DND-41 (cell line): ENCODE data around the gene OCA2.
"Not testable (repeated sequence)": the region's sequence is repeated elsewhere in the genome, so short reads cannot be mapped to it uniquely, and the experiment has no call there.

ENCODE experiments used
- ATAC-seq: fragments of 200-7000 bp; cut with Tn5 transposase; 3 replicates; pipeline ENCODE4 v1.9.1; 2021; ENCODE audit warnings: low read depth; ENCODE audit not compliant: insufficient read depth
- DNase-seq: peaks from one replicate; pipeline ENCODE4 v3.0.0-alpha.2; 2020
- H2AFZ ChIP-seq: 2 replicates; pipeline ENCODE4 v1.6.0; 2012; ENCODE audit warnings: low read depth, low read length
- H3K27ac ChIP-seq: 2 replicates; pipeline ENCODE4 v1.5.1; 2012; ENCODE audit warnings: low read length, inconsistent platforms
- H3K27me3 ChIP-seq: fragments of 200-600 bp; sonication (generic); 2 replicates; pipeline ENCODE4 v1.6.0; 2012; ENCODE audit warnings: low read length, mild to moderate bottlenecking, inconsistent platforms; ENCODE audit not compliant: insufficient read depth, poor library complexity
- H3K36me3 ChIP-seq: 2 replicates; pipeline ENCODE4 v1.5.1; 2012; ENCODE audit warnings: low read length, inconsistent platforms; ENCODE audit not compliant: insufficient read depth
- H3K4me1 ChIP-seq: 2 replicates; pipeline ENCODE4 v1.5.1; 2012; ENCODE audit warnings: mild to moderate bottlenecking, low read length; ENCODE audit not compliant: insufficient read depth
- H3K4me2 ChIP-seq: 2 replicates; pipeline ENCODE4 v1.6.0; 2012; ENCODE audit warnings: mild to moderate bottlenecking, moderate library complexity, low read length, inconsistent platforms; ENCODE audit not compliant: insufficient read depth
- H3K4me3 ChIP-seq, 2 experiments: fragments of 200-600 bp in 1 of 2; shearing (Covaris generic) in 1 of 2; 2 replicates each; pipeline ENCODE4 v1.5.1; 2012 to 2016; ENCODE audit warnings: inconsistent platforms in 2 of 2, low read length in 2 of 2, mild to moderate bottlenecking in 2 of 2, low read depth in 1 of 2, moderate library complexity in 1 of 2
- H3K79me2 ChIP-seq: 2 replicates; pipeline ENCODE4 v1.6.0; 2012; ENCODE audit warnings: low read length, inconsistent platforms; ENCODE audit not compliant: insufficient read depth
- H3K9ac ChIP-seq: 2 replicates; pipeline ENCODE4 v1.6.0; 2012; ENCODE audit warnings: low read depth, mild to moderate bottlenecking, inconsistent platforms, low read length, moderate library complexity
- H3K9me3 ChIP-seq: 2 replicates; pipeline ENCODE4 v1.5.1; 2012; ENCODE audit warnings: low read length, moderate library complexity, mild to moderate bottlenecking, inconsistent platforms; ENCODE audit not compliant: insufficient read depth, severe bottlenecking
- H4K20me1 ChIP-seq: 2 replicates; pipeline ENCODE4 v1.6.0; 2012; ENCODE audit warnings: low read length; ENCODE audit not compliant: insufficient read depth
- EZH2 ChIP-seq: IDR thresholded peaks from 3 replicates; pipeline ENCODE4 v1.6.1; 2012; ENCODE audit warnings: borderline replicate concordance, low read depth, mild to moderate bottlenecking, moderate library complexity, low read length, inconsistent platforms; ENCODE audit not compliant: severe bottlenecking
- TF ChIP-seq, protein P1 (sequence below): IDR thresholded peaks from 2 replicates; pipeline ENCODE4 v1.5.1; 2012; ENCODE audit warnings: borderline replicate concordance, low read length, moderate library complexity, mild to moderate bottlenecking; ENCODE audit not compliant: poor library complexity, severe bottlenecking; ENCODE audit errors: extremely low read depth

OCA2 gene

DNA sequence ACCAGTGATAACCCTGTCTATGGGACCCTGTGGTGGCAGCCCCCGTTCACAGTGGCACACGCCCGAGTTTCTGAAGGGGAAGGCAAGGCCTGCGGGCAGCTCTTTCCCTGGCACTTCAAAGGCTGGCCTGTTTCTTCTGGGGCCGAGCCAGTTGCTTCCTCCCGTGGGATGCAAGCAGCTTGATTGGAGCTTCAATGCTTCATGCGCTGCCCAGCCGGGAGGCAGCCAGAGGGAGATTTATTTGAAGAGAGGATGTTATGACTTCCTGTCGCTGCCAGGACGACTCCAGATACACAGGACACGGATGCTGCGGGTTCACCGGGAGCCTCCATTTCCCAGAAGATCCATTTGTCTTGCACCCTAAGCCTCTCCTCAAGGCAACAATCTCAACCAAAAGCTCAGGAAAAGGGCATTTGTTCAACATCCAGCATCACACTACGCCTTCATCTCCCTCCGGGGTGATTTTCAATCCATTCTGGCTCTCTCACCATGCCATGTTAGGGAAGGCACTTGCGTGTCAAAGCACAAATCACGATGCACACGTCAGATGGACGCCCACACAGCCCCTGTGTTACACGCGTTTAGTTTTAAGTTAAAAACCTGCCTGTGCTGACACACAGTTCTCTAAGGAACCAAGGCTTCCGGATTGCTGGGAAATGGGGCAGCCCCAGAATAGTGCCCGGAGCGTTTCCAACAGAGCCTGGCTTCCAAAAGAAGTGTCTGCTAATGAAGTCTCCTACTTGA, 330.2 kb downstream of the OCA2 start:
- no peak overlapping the region for H3K9ac ChIP-seq
- no peaks in the 10 kb centered on the region for H4K20me1 ChIP-seq
- H3K27ac ChIP-seq, result no peak overlapping the region
- no peaks in the 10 kb centered on the region for H3K4me1 ChIP-seq
- no peak overlapping the region for H3K4me2 ChIP-seq
- ATAC-seq, result no peak
- no peaks in the 10 kb centered on the region for H3K79me2 ChIP-seq
- DNase-seq, result no peak
- TF ChIP-seq, protein P1, sequence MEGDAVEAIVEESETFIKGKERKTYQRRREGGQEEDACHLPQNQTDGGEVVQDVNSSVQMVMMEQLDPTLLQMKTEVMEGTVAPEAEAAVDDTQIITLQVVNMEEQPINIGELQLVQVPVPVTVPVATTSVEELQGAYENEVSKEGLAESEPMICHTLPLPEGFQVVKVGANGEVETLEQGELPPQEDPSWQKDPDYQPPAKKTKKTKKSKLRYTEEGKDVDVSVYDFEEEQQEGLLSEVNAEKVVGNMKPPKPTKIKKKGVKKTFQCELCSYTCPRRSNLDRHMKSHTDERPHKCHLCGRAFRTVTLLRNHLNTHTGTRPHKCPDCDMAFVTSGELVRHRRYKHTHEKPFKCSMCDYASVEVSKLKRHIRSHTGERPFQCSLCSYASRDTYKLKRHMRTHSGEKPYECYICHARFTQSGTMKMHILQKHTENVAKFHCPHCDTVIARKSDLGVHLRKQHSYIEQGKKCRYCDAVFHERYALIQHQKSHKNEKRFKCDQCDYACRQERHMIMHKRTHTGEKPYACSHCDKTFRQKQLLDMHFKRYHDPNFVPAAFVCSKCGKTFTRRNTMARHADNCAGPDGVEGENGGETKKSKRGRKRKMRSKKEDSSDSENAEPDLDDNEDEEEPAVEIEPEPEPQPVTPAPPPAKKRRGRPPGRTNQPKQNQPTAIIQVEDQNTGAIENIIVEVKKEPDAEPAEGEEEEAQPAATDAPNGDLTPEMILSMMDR, result no peak
- TF ChIP-seq EZH2, result no peak
- H3K27me3 ChIP-seq, result no peaks in the 10 kb centered on the region
- H3K36me3 ChIP-seq, result no peaks in the 10 kb centered on the region
- no peaks in the 10 kb centered on the region for H3K9me3 ChIP-seq
- no peak overlapping the region for H2AFZ ChIP-seq
- no peak overlapping the region for H3K4me3 ChIP-seq

DNA sequence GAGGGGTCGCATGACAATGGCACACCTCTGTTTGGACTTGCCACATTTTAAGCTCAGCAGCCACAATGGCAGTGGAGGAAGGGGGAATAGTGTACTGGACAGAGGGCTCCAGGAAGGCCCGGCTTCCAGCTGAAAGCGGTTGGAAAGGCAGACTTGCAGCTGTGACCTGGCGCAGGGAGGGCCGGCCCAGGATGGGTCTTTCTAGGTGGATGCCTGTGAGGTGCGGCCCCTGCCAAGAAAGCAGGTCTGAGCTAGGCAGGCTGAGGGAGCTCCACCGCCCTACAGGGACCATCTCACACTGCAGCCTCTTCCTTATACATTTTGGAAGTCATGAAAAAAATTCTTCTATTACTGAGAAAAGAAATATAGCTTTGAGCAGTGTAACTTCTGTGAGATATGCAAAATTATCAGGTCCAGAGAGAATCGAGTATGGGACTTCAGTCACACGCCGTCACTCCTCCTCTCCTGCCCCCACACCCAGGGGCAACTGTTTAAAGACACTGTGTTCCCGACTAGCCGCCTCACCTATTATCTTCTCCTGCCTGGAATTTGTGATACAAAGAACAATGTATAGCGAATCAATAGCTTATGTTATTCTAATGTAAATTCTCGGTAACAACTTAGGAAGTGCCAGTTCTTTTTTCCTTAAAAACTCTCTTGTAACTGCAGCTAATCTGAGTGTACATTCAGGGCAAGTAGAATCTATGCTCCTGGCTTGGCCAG, 331.0 kb downstream of the OCA2 start:
- Histone ChIP-seq H3K36me3 (no peaks in the 10 kb centered on the region), H3K79me2 (no peaks in the 10 kb centered on the region), H3K9me3 (no peaks in the 10 kb centered on the region), H4K20me1 (no peaks in the 10 kb centered on the region), H3K9ac (no peak overlapping the region), H3K4me2 (no peak overlapping the region), H3K4me3 (no peak overlapping the region), H3K27ac (no peak overlapping the region), H3K4me1 (no peaks in the 10 kb centered on the region), H3K27me3 (no peaks in the 10 kb centered on the region), H2AFZ (no peak overlapping the region)
- no peak for DNase-seq
- TF ChIP-seq EZH2, result no peak
- no peak for ATAC-seq

DNA sequence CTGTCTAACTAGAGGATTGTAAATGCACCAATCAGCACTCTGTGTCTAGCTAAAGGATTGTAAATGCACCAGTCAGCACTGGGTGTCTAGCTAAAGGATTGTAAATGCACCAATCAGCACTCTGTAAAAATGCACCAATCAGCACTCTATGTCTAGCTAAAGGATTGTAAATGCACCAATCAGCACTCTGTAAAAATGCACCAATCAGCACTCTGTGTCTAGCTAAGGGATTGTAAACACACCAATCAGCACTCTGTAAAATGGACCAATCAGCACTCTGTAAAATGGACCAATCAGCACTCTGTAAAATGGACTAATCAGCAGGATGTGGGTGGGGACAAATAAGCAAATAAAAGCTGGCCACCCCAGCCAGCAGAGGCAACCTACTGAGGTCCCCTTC, 331.7 kb downstream of the OCA2 start:
- not testable (repeated sequence) for H3K27ac ChIP-seq, H4K20me1 ChIP-seq, H3K9me3 ChIP-seq, H2AFZ ChIP-seq, H3K4me1 ChIP-seq, H3K4me2 ChIP-seq, DNase-seq, H3K27me3 ChIP-seq, H3K36me3 ChIP-seq, H3K79me2 ChIP-seq, H3K4me3 ChIP-seq, ATAC-seq, H3K9ac ChIP-seq

DNA sequence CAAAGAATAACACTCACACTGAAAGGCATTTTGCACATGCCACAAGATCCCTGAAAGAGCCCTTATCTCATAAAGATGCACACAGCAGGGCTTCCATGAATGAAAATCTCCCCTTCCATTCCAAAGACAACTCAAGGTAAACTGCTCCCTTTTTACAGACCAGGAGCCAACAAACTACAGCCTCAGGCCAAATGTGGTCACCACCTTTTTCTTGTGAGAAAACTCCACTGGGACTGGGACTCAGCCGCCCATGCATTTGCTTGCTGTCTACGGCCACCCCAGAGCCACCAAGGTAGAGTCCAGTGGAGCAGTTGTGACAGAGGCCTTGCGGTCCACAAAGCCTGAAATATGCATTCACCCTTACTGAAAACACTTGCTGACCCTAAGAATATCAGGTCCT, 334.8 kb downstream of the OCA2 start:
- ATAC-seq (no peak), DNase-seq (no peak)
- no peak overlapping the region for H3K27ac ChIP-seq
- no peaks in the 10 kb centered on the region for H3K27me3 ChIP-seq
- no peak overlapping the region for H3K4me2 ChIP-seq
- H4K20me1 ChIP-seq, result no peaks in the 10 kb centered on the region
- no peak overlapping the region for H3K4me3 ChIP-seq
- H3K79me2 ChIP-seq, result no peaks in the 10 kb centered on the region
- TF ChIP-seq, protein P1, result no peak
- no peak for TF ChIP-seq EZH2
- no peaks in the 10 kb centered on the region for H3K36me3 ChIP-seq
- no peak overlapping the region for H2AFZ ChIP-seq
- no peaks in the 10 kb centered on the region for H3K9me3 ChIP-seq
- H3K9ac ChIP-seq, result no peak overlapping the region
- no peaks in the 10 kb centered on the region for H3K4me1 ChIP-seq
